GM12864 (cell line): Measurements from ENCODE around the gene ABCG1.

Experiments
- DNase-seq: peaks from one replicate; pipeline ENCODE4 v3.0.0-alpha.2; 2011; ENCODE audit warnings: low read depth
- H3K4me3 ChIP-seq: 2 replicates; pipeline ENCODE4 v1.5.1; 2011; ENCODE audit warnings: mild to moderate bottlenecking, low read depth, low read length, control low read depth
- CTCF ChIP-seq: IDR thresholded peaks from 2 replicates; pipeline ENCODE4 v1.5.1; 2011; ENCODE audit warnings: low read depth, mild to moderate bottlenecking, moderate library complexity, low read length, control low read depth, inconsistent platforms; ENCODE audit errors: missing control alignments

ABCG1 gene

GRCh38 chr21:42223826-42224575 is 5.1 kb downstream of the ABCG1 start:
- no peak for TF ChIP-seq CTCF
- no peak for DNase-seq
- H3K4me3 ChIP-seq = no peak overlapping the region

- TF ChIP-seq CTCF = no peak
- no peak for DNase-seq
- no peak overlapping the region for H3K4me3 ChIP-seq
Observed at GRCh38 chr21:42225042-42225441, 6.1 kb downstream of the ABCG1 start.

- no peak overlapping the region for H3K4me3 ChIP-seq
- DNase-seq = no peak
- no peak for TF ChIP-seq CTCF
Observed at GRCh38 chr21:42225571-42226155, 6.7 kb downstream of the ABCG1 start.

GRCh38 chr21:42226626-42227025 is 7.7 kb downstream of the ABCG1 start:
- no peak for TF ChIP-seq CTCF
- no peak overlapping the region for H3K4me3 ChIP-seq
- no peak for DNase-seq

- H3K4me3 ChIP-seq = no peak overlapping the region
- DNase-seq = peak; percentile 87
- no peak for TF ChIP-seq CTCF
Observed at GRCh38 chr21:42227909-42228708, 9.2 kb downstream of the ABCG1 start.

- DNase-seq = no peak
Observed at GRCh38 chr21:42228709-42229220, 9.8 kb downstream of the ABCG1 start.

More at GRCh38 chr21:42228709-42229220, 9.8 kb downstream of the ABCG1 start:
- no peak for TF ChIP-seq CTCF
- no peak overlapping the region for H3K4me3 ChIP-seq
